ENCODE results near the gene FOXQ1.

DNA sequence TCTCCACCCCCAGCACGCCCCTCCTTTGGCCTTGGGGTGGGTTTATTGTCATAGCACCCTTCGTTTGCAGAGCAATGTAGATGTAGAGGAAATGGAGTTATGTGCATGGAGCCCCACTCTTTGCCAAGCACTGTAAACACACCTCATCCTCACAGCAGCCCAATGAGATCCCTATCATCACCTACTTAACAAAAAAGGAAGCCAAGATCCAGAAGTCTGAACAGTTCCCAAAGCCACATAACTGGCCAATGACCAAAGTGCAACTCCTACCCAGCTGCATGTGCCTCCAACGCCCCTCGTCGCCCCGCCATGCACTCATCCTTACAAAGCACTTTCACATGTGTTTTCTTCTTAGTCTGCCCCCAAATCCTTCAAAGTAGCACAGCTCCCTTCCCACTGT lies 21.8 kb upstream of the FOXQ1 start:
- no peak for TF ChIP-seq POLR2AphosphoS5 (IDR thresholded peaks at IDR 0.05; ENCODE audit: insufficient read depth in 1 of 2, low read depth in 1 of 2)
- TF ChIP-seq, protein P1, sequence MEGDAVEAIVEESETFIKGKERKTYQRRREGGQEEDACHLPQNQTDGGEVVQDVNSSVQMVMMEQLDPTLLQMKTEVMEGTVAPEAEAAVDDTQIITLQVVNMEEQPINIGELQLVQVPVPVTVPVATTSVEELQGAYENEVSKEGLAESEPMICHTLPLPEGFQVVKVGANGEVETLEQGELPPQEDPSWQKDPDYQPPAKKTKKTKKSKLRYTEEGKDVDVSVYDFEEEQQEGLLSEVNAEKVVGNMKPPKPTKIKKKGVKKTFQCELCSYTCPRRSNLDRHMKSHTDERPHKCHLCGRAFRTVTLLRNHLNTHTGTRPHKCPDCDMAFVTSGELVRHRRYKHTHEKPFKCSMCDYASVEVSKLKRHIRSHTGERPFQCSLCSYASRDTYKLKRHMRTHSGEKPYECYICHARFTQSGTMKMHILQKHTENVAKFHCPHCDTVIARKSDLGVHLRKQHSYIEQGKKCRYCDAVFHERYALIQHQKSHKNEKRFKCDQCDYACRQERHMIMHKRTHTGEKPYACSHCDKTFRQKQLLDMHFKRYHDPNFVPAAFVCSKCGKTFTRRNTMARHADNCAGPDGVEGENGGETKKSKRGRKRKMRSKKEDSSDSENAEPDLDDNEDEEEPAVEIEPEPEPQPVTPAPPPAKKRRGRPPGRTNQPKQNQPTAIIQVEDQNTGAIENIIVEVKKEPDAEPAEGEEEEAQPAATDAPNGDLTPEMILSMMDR (IDR thresholded peaks at IDR 0.05): no peak
